HG02571 (cell line): ENCODE measurements around the gene UST.
"Not testable (repeated sequence)": the region's sequence is repeated elsewhere in the genome, so short reads cannot be mapped to it uniquely, and the experiment has no call there.

Experiments used
- ATAC-seq: cut with Tn5 transposase; IDR thresholded peaks from one replicate; pipeline ENCODE4 v1.9.1; 2021; ENCODE audit warnings: mild to moderate bottlenecking, moderate library complexity; ENCODE audit not compliant: unreplicated experiment

The UST gene

GRCh38 chr6:148764259-148765020 is 17.6 kb downstream of the UST start:
- not testable (repeated sequence) for ATAC-seq

DNA sequence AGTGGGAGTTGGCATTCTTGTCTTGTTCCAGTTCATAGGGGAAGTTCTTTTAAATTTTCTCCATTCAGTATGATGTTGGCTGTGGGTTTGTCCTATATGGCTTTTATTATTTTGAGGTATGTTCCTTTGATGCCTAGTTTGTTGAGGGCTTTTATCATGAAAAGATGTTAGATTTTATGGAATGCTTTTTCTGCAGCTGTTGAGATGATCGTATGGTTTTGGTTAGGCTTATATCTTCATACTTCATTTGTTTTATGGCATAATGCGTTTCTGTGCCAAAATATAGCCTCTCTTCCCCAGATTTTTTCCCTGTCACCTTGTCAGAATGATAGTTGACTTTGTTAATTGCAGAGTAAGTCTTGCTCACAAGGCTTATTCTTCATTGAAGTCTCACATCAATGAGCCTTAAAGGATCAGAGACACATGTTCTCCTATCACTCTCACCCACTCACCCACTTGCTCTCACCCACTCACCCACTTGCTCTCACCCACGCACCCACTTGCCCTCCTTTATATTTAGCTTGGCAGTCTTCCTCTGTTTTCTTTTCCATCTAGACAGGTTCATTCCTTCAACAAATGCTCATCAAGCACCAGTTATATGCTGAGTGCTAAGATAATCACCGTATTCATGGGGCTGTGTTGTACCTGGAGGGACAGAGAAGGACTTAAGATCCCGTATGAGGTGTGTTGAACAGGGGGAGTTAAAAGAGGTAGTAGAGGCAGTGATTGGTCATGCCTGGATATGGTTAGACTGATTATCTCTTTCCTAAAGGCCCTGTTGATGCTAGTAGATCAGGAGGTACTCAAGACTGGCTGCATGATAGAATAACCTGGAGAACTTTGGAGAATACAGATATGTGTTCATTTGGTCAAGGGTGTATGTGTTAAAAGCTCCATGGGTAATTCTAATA is 19.3 kb downstream of the UST start:
- ATAC-seq = no peak

GRCh38 chr6:148768646-148769270 is 21.9 kb downstream of the UST start:
- ATAC-seq = no peak

DNA sequence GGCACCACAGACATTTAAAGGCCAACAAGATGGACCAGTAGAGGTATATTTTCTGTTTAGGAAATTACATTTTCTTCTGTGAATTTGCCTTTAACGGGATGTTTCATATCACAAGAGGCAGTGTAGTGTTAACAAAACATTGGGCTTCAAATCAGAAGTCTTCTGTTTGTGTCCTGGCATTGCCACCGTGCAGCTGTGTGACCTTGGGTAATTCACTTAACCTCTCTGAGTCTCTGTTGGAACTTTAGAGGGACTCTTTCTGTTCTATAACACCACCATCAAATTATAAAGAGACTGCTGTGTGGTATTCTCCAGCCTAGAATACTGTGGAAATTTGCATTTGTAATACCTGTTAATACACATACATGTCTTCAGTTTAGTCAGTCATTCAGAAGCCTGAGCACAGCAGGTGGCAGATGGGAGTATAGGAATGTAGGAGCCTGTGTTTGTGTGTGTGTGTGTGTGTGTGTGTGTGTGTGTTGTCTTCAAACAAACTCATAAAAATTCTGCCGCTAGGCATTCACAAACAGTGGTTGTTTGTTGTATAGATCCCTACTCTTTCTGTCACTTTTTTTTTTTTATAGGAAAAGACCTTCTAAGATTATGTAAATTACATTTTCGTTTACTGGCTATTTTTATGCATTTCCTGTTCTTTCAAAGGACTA is 22.6 kb downstream of the UST start:
- no peak for ATAC-seq

DNA sequence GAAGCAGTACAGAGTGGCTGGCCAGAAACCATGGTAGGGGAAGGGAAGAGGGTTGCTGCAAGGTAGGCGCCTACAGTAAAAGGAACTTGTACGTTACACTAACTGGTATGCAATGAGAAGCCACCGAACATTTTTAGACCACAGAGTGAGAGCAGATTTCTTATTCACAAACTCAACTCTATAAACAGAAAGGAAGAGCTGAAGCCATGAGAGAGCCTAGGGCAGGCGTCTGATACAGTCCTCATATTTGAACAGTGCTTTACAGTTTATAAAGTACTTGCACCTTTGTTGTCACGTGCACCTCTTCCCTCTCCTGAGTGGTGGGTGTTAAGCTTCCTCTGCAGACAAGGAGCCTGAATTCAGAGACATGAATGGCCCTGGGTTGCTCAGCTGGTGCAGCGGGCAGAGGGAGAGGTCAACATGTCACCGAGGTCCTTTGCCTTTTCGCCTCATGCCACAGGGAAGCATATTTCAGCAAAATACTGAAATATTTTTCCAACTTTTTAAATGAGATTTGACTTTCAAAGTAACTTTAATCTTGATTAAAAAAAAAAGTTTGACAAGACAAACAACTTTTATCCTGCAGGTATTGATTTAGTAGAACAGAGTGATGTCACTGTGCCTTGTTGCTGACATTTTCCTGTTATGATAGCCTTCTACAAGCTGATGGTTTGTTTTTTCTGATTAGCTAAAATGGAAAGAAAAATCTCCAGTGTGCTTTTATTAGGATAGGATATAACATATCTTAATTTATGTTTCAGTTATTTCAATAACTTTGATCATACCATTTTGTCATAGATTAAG is 23.8 kb downstream of the UST start:
- no peak for ATAC-seq

DNA sequence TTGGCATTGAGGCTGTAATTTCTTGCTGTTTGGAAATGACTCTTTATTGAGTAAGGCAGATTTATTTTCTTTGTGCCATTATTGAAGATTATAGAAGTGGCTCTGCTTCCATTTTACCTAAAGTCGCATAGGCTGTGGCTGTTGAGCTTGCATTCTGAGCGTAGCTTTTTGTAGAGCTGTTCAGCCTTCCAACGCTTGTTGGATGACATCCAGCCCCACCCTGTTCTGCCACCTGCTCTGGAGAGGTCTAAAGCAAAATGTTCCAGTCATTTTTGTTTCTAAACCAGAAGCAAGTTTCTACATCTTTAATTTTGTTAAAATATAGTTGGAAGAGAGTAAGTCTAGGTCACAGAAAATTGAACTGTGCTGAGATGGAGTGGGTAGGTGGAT is 24.4 kb downstream of the UST start:
- ATAC-seq = no peak

DNA sequence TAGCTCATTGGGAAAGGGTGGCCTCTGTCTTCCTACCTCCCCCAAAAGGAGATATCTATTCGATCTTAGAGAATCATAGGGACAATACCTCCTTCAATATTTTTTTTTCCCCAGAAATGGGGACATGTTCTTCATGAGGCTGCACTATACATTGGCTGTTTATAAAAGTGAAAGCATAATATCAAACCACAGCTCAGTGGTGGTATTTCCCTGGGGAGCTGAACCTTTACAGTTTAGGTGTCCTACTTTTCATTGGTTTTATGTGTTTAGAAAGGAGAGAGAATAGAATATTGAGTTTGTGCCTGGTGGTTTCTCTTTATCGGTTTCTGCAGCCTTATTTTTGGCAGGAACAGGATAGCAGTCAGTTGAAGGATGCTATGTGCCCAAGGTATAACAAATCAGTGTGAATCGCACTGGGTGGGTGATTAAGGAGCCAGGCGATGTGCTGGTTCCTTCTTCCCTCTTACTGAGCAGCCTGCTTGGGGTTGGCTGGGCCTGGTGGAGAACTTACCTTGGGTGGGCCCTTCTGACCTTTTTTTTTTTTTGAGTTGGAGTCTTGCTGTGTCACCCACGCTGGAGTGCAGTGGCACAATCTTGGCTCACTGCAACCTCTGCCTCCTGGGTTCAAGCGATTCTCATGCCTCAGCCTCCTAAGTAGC is 25.2 kb downstream of the UST start:
- no peak for ATAC-seq

DNA sequence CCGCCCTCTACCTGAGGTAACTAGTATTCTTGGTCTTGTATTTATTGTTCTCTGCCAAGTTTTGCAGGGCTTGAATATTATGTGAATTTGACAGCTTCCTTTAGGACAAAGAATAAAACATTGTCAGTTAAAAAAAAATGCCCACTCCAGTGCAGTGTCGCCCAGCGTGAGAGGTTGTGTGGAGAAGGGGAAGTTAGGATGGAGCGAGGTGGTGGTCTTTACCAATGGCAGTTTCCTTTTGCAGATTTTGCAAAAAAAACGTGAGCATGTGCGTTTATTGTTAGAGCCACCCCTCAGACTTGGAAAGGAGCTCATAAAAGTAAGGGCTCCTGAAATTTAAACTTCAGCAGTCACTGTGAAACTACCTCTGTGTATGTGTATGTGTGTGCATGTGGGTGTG is 28.3 kb downstream of the UST start:
- no peak for ATAC-seq

DNA sequence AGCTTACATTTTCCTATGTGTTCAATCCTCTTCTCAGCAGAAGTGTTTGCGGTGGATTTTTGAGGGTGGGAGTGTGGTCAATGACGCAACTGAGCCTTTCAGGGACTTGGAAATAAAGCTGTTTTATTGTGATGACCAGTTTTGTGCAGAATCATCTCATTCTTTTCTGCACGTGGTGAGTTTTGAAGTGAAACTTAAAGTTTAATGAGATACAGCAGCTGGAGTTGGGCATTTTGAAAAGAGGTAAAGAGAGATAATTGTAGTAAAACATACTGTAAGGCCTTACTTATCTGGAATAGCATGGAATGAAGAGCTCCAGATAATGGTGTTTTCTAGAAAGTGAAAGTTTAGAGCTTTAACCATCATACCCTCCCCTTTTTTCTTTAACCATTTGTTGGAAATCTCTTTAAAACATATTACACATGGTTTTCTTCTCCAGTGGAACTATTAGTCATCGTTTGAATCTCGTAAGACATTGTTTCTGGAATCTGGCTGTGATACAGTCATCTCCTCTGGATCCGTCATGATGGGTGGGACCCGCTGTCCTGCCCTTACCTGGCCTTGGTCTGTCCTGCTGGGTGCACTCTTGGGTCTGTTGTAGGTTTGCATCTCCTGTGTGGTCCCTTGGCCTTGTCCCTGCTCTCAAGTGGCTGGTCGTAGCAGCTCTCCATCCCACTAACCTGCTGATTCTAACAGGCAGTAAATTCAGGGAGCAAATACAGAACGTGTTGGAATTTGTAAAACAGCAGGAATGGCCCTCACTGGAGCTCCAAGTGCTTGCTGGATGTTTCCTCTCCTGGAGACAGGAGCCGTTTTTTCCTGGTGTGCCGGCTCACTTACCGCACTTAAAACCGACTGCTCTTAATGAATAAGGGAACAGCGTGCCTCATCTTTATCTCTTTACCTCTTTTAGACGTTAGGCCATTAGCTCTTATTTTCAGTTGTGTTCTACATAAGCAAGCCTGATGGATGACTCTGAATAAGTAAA is 29.8 kb downstream of the UST start:
- no peak for ATAC-seq

GRCh38 chr6:148779142-148779562 is 32.3 kb downstream of the UST start:
- ATAC-seq = no peak

DNA sequence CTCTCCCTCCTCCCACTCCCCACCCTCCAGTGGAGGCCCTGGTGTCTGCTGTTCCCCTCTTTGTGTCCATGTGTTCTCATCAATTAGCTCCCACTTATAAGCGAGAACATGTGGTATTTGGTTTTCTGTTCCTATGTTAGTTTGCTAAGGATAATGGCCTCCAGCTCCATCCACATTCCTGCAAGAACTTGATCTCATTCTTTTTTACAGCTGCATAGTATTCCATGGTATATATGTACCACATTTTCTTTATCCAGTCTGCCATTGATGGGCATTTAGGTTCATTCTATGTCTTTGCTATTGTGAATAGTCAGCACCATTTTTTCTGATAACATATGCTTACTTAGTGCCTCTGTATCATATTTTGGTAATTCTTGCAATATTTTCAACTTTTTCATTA is 33.6 kb downstream of the UST start:
- ATAC-seq = not testable (repeated sequence)

DNA sequence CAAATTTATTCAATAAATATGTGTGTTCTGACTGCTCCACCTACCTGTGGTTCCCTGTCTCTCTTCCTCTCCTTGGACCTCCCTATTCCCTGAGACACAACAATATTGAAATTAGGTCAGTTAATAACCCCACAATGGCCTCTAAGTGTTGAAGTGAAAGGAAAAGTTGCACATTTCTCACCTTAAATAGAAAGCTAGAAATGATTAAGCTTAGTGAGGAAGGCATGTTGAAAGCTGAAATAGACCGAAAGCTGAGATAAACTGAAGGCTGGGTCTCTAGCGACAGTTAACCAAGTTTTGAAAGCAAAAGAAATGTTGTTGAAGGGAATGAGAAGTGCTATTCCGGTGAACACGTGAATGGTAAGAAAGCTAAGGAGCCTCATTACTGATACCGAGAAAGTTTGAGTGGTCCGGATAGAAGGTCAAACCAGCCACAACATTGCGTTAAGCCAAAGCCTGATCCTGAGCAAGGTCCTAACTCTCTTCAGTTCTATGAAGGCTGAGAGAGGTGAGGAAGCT is 34.1 kb downstream of the UST start:
- ATAC-seq = peak; percentile 90

- no peak for ATAC-seq
These were observed 43.1 kb downstream of the UST start for GRCh38 chr6:148789948-148790347.

- no peak for ATAC-seq
These were observed 43.6 kb downstream of the UST start for GRCh38 chr6:148790404-148790803.

- ATAC-seq = no peak
These were observed 44.0 kb downstream of the UST start for GRCh38 chr6:148790817-148791216.

GRCh38 chr6:148791372-148791771 is 44.5 kb downstream of the UST start:
- no peak for ATAC-seq

GRCh38 chr6:148793721-148794120 is 46.9 kb downstream of the UST start:
- ATAC-seq = no peak

DNA sequence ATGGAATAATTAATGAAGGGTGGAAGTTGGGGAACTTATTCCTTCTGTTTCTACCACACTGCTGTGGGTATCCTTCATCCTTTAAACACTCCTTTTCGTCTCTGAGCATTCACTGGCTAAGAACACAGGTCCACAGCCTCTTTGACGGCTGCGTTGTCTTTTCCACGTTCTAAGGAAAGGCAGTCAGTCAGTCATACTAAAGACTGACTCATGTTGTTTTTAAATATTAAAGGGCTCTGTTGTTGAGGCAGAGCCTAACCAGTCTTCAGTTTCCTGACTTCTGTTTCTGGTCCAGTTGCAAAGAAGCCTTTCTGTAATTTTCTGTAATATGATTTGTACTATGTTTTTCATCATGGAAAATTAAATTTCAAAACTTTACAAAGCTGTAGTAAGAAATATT is 48.0 kb downstream of the UST start:
- no peak for ATAC-seq
